H1 (cell line): Measurements from ENCODE around the gene DNAAF8. TPM values are rescaled to one million over a fixed set of nuclear protein-coding genes. Genes with fewer than 3 reads are reported as not detected.

Experiments used
- CTCF ChIA-PET: fragments of 300-600 bp; sonication (Branson Sonifier 250); formaldehyde crosslinking; loops from one replicate; lab custom pipeline; 2021; ENCODE audit not compliant: partially characterized antibody; lab: Charles Lee
- POLR2A ChIA-PET: fragments of 300-600 bp; sonication (Branson Sonifier 250); formaldehyde crosslinking; loops from one replicate; lab custom pipeline; 2021; ENCODE audit warnings: inconsistent platforms; ENCODE audit not compliant: partially characterized antibody; lab: Charles Lee
- DNase-seq, 2 experiments: peaks; one replicate each; pipeline versions ENCODE4 v3.0.0 to v3.0.0-alpha.2; 2010 to 2022; ENCODE audit warnings: low spot score in 2 of 2, low read depth in 1 of 2, mixed read lengths in 1 of 2
- FAIRE-seq: peaks from 2 replicates; lab custom pipeline; 2011; peaks lifted over from hg19 to GRCh38; lab: Jason Lieb, UNC
- H2AFZ ChIP-seq: 2 replicates; pipeline ENCODE4 v1.8.1; 2012; ENCODE audit warnings: low read length, inconsistent platforms
- H2AK5ac ChIP-seq: 2 replicates; pipeline ENCODE4 v1.6.1; 2013; ENCODE audit warnings: low read depth, low read length
- H2BK120ac ChIP-seq: replicated peaks from 2 replicates; pipeline ENCODE3; 2013; ENCODE audit warnings: low read depth, low read length, inconsistent platforms
- H2BK12ac ChIP-seq: 2 replicates; pipeline ENCODE4 v1.6.1; 2013; ENCODE audit warnings: low read depth, low read length
- H2BK15ac ChIP-seq: 2 replicates; pipeline ENCODE4 v1.6.1; 2013; ENCODE audit warnings: low read length
- H2BK20ac ChIP-seq: 2 replicates; pipeline ENCODE4 v1.6.1; 2013; ENCODE audit warnings: low read length
- H2BK5ac ChIP-seq: 2 replicates; pipeline ENCODE4 v1.6.1; 2013; ENCODE audit warnings: low read depth, low read length
- H3K14ac ChIP-seq: 2 replicates; pipeline ENCODE4 v1.6.1; 2013; ENCODE audit warnings: inconsistent platforms; ENCODE audit not compliant: insufficient read length
- H3K18ac ChIP-seq: 2 replicates; pipeline ENCODE4 v1.6.1; 2013; ENCODE audit warnings: low read length; ENCODE audit errors: extremely low read depth
- H3K23ac ChIP-seq: 2 replicates; pipeline ENCODE4 v1.6.1; 2013; ENCODE audit warnings: inconsistent platforms; ENCODE audit not compliant: insufficient read length
- H3K23me2 ChIP-seq: 2 replicates; pipeline ENCODE4 v1.6.1; 2013; ENCODE audit warnings: low read depth, low read length
- H3K27ac ChIP-seq: 2 replicates; pipeline ENCODE4 v1.6.1; 2011; ENCODE audit warnings: low read depth, low read length, inconsistent platforms
- H3K27me3 ChIP-seq, 4 experiments: replicated peaks in 1 of 4; 1 replicate in 1 of 4; 2 replicates in 3 of 4; pipeline versions ENCODE4 v1.6.1 to v1.8.1; 2011 to 2013; ENCODE audit warnings: low read length in 3 of 4, mild to moderate bottlenecking in 3 of 4, inconsistent platforms in 2 of 4, mixed read lengths in 2 of 4, moderate library complexity in 1 of 4; ENCODE audit not compliant: control insufficient read depth in 3 of 4, insufficient read depth in 3 of 4; ENCODE audit errors: extremely low read depth in 1 of 4
- H3K36me3 ChIP-seq, 4 experiments: 2 replicates each; pipeline versions ENCODE4 v1.6.1 to v1.8.1; 2011 to 2013; ENCODE audit warnings: mild to moderate bottlenecking in 4 of 4, low read length in 3 of 4, moderate library complexity in 2 of 4, control low read depth in 1 of 4, inconsistent platforms in 1 of 4; ENCODE audit not compliant: insufficient read depth in 4 of 4, control insufficient read depth in 2 of 4
- H3K4ac ChIP-seq: replicated peaks from 2 replicates; pipeline ENCODE3; 2013; ENCODE audit warnings: low read length, low read depth, mixed read lengths, inconsistent platforms; ENCODE audit not compliant: insufficient read length
- H3K4me1 ChIP-seq, 4 experiments: replicated peaks in 1 of 4; 1 replicate in 1 of 4; 2 replicates in 3 of 4; pipeline versions ENCODE4 v1.6.1 to v1.8.1; 2011 to 2013; ENCODE audit warnings: low read length in 3 of 4, inconsistent platforms in 2 of 4, mixed read lengths in 1 of 4; ENCODE audit not compliant: insufficient read depth in 4 of 4, control insufficient read depth in 3 of 4
- H3K4me2 ChIP-seq, 2 experiments: 2 replicates each; pipeline versions ENCODE4 v1.6.1 to v1.8.1; 2011 to 2013; ENCODE audit warnings: low read depth in 2 of 2, low read length in 2 of 2, control low read depth in 1 of 2, inconsistent platforms in 1 of 2, mild to moderate bottlenecking in 1 of 2; ENCODE audit not compliant: insufficient read depth in 1 of 2
- H3K4me3 ChIP-seq, 4 experiments: fragments of 200-600, 300-600 bp in 1 of 4; sonication (generic), shearing (Covaris generic), sonication (Bioruptor Twin) in 1 of 4; 2 replicates each; pipeline versions ENCODE4 v1.5.1 to v1.8.1; 2011 to 2016; ENCODE audit warnings: low read length in 4 of 4, low read depth in 3 of 4, control low read depth in 2 of 4, inconsistent platforms in 2 of 4, mild to moderate bottlenecking in 2 of 4, mixed read lengths in 1 of 4, moderate library complexity in 1 of 4; ENCODE audit not compliant: insufficient read depth in 2 of 4; ENCODE audit errors: extremely low read depth in 1 of 4
- H3K56ac ChIP-seq: replicated peaks from 2 replicates; pipeline ENCODE3; 2013; ENCODE audit warnings: low read depth, mild to moderate bottlenecking, mixed read lengths, low read length, inconsistent platforms; ENCODE audit not compliant: insufficient read length
- H3K79me1 ChIP-seq: 2 replicates; pipeline ENCODE4 v1.6.1; 2013; ENCODE audit warnings: low read depth, low read length, control low read depth
- H3K79me2 ChIP-seq, 2 experiments: 2 replicates each; pipeline versions ENCODE4 v1.6.1 to v1.8.1; 2012 to 2013; ENCODE audit warnings: low read length in 2 of 2, mild to moderate bottlenecking in 2 of 2, inconsistent platforms in 1 of 2; ENCODE audit not compliant: insufficient read depth in 2 of 2, control insufficient read depth in 1 of 2
- H3K9ac ChIP-seq, 4 experiments: replicated peaks in 1 of 4; 1 replicate in 1 of 4; 2 replicates in 3 of 4; pipeline versions ENCODE4 v1.6.1 to v1.8.1; 2011 to 2013; ENCODE audit warnings: low read depth in 3 of 4, low read length in 3 of 4, control low read depth in 2 of 4, mild to moderate bottlenecking in 2 of 4, moderate library complexity in 2 of 4, inconsistent platforms in 1 of 4; ENCODE audit errors: extremely low read depth in 1 of 4
- H3K9me3 ChIP-seq, 2 experiments: 2 replicates each; pipeline versions ENCODE4 v1.6.1 to v1.8.1; 2012 to 2013; ENCODE audit warnings: mild to moderate bottlenecking in 2 of 2, moderate library complexity in 2 of 2, control low read depth in 1 of 2, inconsistent platforms in 1 of 2, low read depth in 1 of 2, low read length in 1 of 2, mixed read lengths in 1 of 2; ENCODE audit not compliant: insufficient read depth in 2 of 2
- H4K20me1 ChIP-seq, 2 experiments: replicated peaks in 1 of 2; 2 replicates each; pipeline versions ENCODE3 to v1.8.1; 2011 to 2013; ENCODE audit warnings: inconsistent platforms in 2 of 2, low read length in 2 of 2, mild to moderate bottlenecking in 1 of 2; ENCODE audit not compliant: insufficient read depth in 2 of 2, control insufficient read depth in 1 of 2
- H4K5ac ChIP-seq: 2 replicates; pipeline ENCODE4 v1.6.1; 2013; ENCODE audit warnings: low read length, low read depth, mixed read lengths, inconsistent platforms; ENCODE audit not compliant: insufficient read length
- H4K8ac ChIP-seq: 2 replicates; pipeline ENCODE4 v1.8.0; 2013; ENCODE audit warnings: mild to moderate bottlenecking, moderate library complexity, low read length, inconsistent platforms; ENCODE audit not compliant: insufficient read depth; ENCODE audit errors: extremely low read depth
- H4K91ac ChIP-seq: replicated peaks from 2 replicates; pipeline ENCODE3; 2013; ENCODE audit warnings: low read length, mixed read lengths, inconsistent platforms; ENCODE audit not compliant: insufficient read length
- JUND ChIP-seq: IDR thresholded peaks from 2 replicates; pipeline ENCODE4 v1.6.1; 2011; ENCODE audit warnings: mild to moderate bottlenecking, improper control_type of control experiment, low read length
- POLR2AphosphoS5 ChIP-seq: IDR thresholded peaks from 2 replicates; pipeline ENCODE4 v1.6.1; 2011; ENCODE audit warnings: low read depth, low read length
- RBBP5 ChIP-seq: IDR thresholded peaks from 2 replicates; pipeline ENCODE4 v1.7.1; 2012; ENCODE audit warnings: low read depth, mild to moderate bottlenecking, inconsistent platforms, low read length, moderate library complexity, borderline replicate concordance
- SP2 ChIP-seq: IDR thresholded peaks from 2 replicates; pipeline ENCODE4 v1.6.1; 2012; ENCODE audit warnings: mild to moderate bottlenecking, low read length, inconsistent platforms
- SRF ChIP-seq: IDR thresholded peaks from 2 replicates; pipeline ENCODE4 v1.6.1; 2011; ENCODE audit warnings: mild to moderate bottlenecking, low read depth, low read length, moderate library complexity
- WGBS, 2 experiments: shearing (Covaris generic) in 1 of 2; methylation state at CpG; one replicate each; pipeline versions ENCODE4 v1.1.6 to v1.1.7; 2013 to 2015; ENCODE audit warnings: low lambda C conversion rate in 2 of 2, mixed read lengths in 2 of 2, inconsistent platforms in 1 of 2, low coverage in 1 of 2, missing lambda C conversion rate in 1 of 2; ENCODE audit not compliant: insufficient replicate concordance in 2 of 2, insufficient coverage in 1 of 2, insufficient read length in 1 of 2; ENCODE audit errors: extremely low coverage in 1 of 2, missing lambda C conversion rate in 1 of 2; 5-methylcytosine and 5-hydroxymethylcytosine counted together
- polyA plus RNA-seq, 7 experiments: library from polyadenylated mRNA; depleted of rRNA in 3 of 7; stranded (reverse) in 5 of 7; unstranded in 2 of 7; fragments of >200 nt in 5 of 7; fragments of 200-250 nt in 2 of 7; gene quantifications; 1 replicate in 5 of 7; 2 replicates in 1 of 7; 4 replicates in 1 of 7; pipeline versions ENCODE4 v1.2.1 to v1.2.3, GENCODE V29; 2011 to 2013; ENCODE audit warnings: missing spikeins in 2 of 7, mixed read lengths in 2 of 7
- total RNA-seq: library from RNA; stranded (reverse); fragmentation: NEBNext Ultra II Directional; extraction: Animal tissue kit (Norgen Biotek cat#: 25700); gene quantifications from 2 replicates; pipeline ENCODE4 v1.2.1, GENCODE V29; 2021

Gene DNAAF8
- total and polyA plus RNA-seq, 2 of the 8 experiments (the other 6 are each of a cell fraction or from before 2014, with no cell fraction given) = 0.39 TPM; not detected in 1

- no peak overlapping the region for H3K9ac ChIP-seq
- H2BK12ac ChIP-seq = no peak overlapping the region
- H4K91ac ChIP-seq = no peak overlapping the region
- H4K8ac ChIP-seq = no peak overlapping the region
- H3K4me1 ChIP-seq = no peaks in the 10 kb centered on the region
- H2BK120ac ChIP-seq = no peak overlapping the region
- H3K27ac ChIP-seq = no peak overlapping the region
- 0 out of 2 replicates have a peak, but pooled peaks cover 2% of the 10 kb centered on the region for H3K23me2 ChIP-seq
- no peak overlapping the region for H2BK5ac ChIP-seq
- no peaks in the 10 kb centered on the region for H3K36me3 ChIP-seq
- 87% methylated on average over 2 of the region's 2 CpGs; no CpG with 5 or more reads in 1 of the 2 experiments for WGBS, 2 experiments
- no peak overlapping the region for H3K4ac ChIP-seq
- no peak overlapping the region for H3K4me2 ChIP-seq
- H3K56ac ChIP-seq = no peak overlapping the region
- DNase-seq = no peak
- no peaks in the 10 kb centered on the region for H3K79me2 ChIP-seq
- no peak overlapping the region for H2AFZ ChIP-seq
- H3K14ac ChIP-seq = no peak overlapping the region
- H3K18ac ChIP-seq = no peak overlapping the region
- TF ChIP-seq SRF (no peak), POLR2AphosphoS5 (no peak), SP2 (no peak), JUND (no peak), RBBP5 (no peak)
- TF ChIP-seq, all 59 proteins: peak for 0
- no peak overlapping the region for H2BK20ac ChIP-seq
- no peak overlapping the region for H2AK5ac ChIP-seq
- H3K4me3 ChIP-seq = no peak overlapping the region
- H4K20me1 ChIP-seq = no peaks in the 10 kb centered on the region
- no peak for FAIRE-seq
- ChIA-PET CTCF (interaction anchor here (0.7 to 0.8 kb wide), 2 partner anchors 42 to 45 kb away, joined by 3 read pairs; partner anchors contain the start of genes ANKS3 and DNAAF8), POLR2A (interaction anchor here (1.2 to 2.3 kb wide), 3 partner anchors 10 to 27 kb away, joined by 3 to 5 read pairs (median 4); partner anchors contain the start of genes ROGDI and SEPTIN12)
- H3K79me1 ChIP-seq = no peaks in the 10 kb centered on the region
- H4K5ac ChIP-seq = no peak overlapping the region
- no peaks in the 10 kb centered on the region for H3K9me3 ChIP-seq
- no peak overlapping the region for H2BK15ac ChIP-seq
- H3K27me3 ChIP-seq = no peaks in the 10 kb centered on the region
- no peak overlapping the region for H3K23ac ChIP-seq
Observed at GRCh38 chr16:4776141-4776705, 41.9 kb downstream of the DNAAF8 start.
